Neural cell (in vitro differentiated cells): ENCODE data around the gene LIME1. TPM values are rescaled to one million over a fixed set of nuclear protein-coding genes. Genes with fewer than 3 reads are reported as not detected.

Experiments
- H2AFZ ChIP-seq: fragments of 200-600, 300-800 bp; sonication (generic), shearing (Covaris generic); 2 replicates; pipeline ENCODE4 v1.6.0; 2014; ENCODE audit warnings: low read depth, mild to moderate bottlenecking, antibody characterized with exemption, low read length, moderate library complexity
- H3F3A ChIP-seq: fragments of 200-600 bp; shearing (Covaris generic); 2 replicates; pipeline ENCODE4 v1.6.1; 2016; ENCODE audit warnings: mild to moderate bottlenecking, moderate library complexity, mixed read lengths, antibody characterized with exemption, low read length; ENCODE audit not compliant: insufficient read depth, poor library complexity, severe bottlenecking
- H3K27ac ChIP-seq: fragments of 200-600, 300-800 bp; sonication (generic), shearing (Covaris generic); 2 replicates; pipeline ENCODE4 v1.5.1; 2014; ENCODE audit warnings: mild to moderate bottlenecking, low read length, moderate library complexity
- H3K27me3 ChIP-seq: fragments of 300-800, 200-600 bp; sonication (generic), shearing (Covaris generic); 2 replicates; pipeline ENCODE4 v1.6.0; 2014; ENCODE audit warnings: mild to moderate bottlenecking, low read depth, low read length, moderate library complexity; ENCODE audit not compliant: insufficient read depth
- H3K36me3 ChIP-seq: fragments of 300-800, 200-600 bp; sonication (generic), shearing (Covaris generic); 2 replicates; pipeline ENCODE4 v1.5.1; 2014; ENCODE audit warnings: mild to moderate bottlenecking, antibody characterized with exemption, low read length, moderate library complexity; ENCODE audit not compliant: insufficient read depth
- H3K4me2 ChIP-seq: fragments of 300-800, 200-600 bp; sonication (generic), shearing (Covaris generic); 2 replicates; pipeline ENCODE4 v1.6.0; 2014; ENCODE audit warnings: mild to moderate bottlenecking, low read length
- H3K4me3 ChIP-seq: fragments of 300-800, 200-600 bp; sonication (generic), shearing (Covaris generic); 2 replicates; pipeline ENCODE4 v1.5.1; 2014; ENCODE audit warnings: mild to moderate bottlenecking, low read length, moderate library complexity
- H3K79me2 ChIP-seq: fragments of 200-600 bp; shearing (Covaris generic); replicated peaks from 2 replicates; pipeline ENCODE4 v1.6.0; 2014; ENCODE audit warnings: mild to moderate bottlenecking, low read length, moderate library complexity; ENCODE audit not compliant: insufficient read depth
- H3K9ac ChIP-seq: fragments of 300-800, 200-600 bp; sonication (generic), shearing (Covaris generic); 2 replicates; pipeline ENCODE4 v1.6.1; 2016; ENCODE audit warnings: mild to moderate bottlenecking, low read length, mixed read lengths
- H3K9me2 ChIP-seq: fragments of 200-600 bp; shearing (Covaris generic); 2 replicates; pipeline ENCODE4 v1.6.1; 2016; ENCODE audit warnings: mild to moderate bottlenecking, low read length, mixed read lengths; ENCODE audit not compliant: insufficient read depth
- H3K9me3 ChIP-seq: fragments of 200-600, 300-800 bp; sonication (generic), shearing (Covaris generic); 2 replicates; pipeline ENCODE4 v1.6.1; 2016; ENCODE audit warnings: mild to moderate bottlenecking, mixed run types, low read length, moderate library complexity, mixed read lengths
- H4K20me1 ChIP-seq: fragments of 200-600 bp; shearing (Covaris generic); 2 replicates; pipeline ENCODE4 v1.6.1; 2016; ENCODE audit warnings: mild to moderate bottlenecking, mixed run types; ENCODE audit not compliant: insufficient read depth
- EP300 ChIP-seq: fragments of 450-650 bp; conservative IDR thresholded peaks from 2 replicates; pipeline ENCODE4 v1.6.1; 2014; ENCODE audit warnings: antibody characterized with exemption, mild to moderate bottlenecking, moderate library complexity; ENCODE audit not compliant: poor library complexity, severe bottlenecking
- EZH2 ChIP-seq: fragments of 200-600, 300-800 bp; shearing (Covaris generic), sonication (generic); IDR thresholded peaks from 2 replicates; pipeline ENCODE4 v1.6.1; 2014; ENCODE audit warnings: antibody characterized with exemption, low read length, borderline replicate concordance, mild to moderate bottlenecking; ENCODE audit not compliant: insufficient read depth, poor library complexity, severe bottlenecking
- MXI1 ChIP-seq: fragments of 450-650 bp; conservative IDR thresholded peaks from 2 replicates; pipeline ENCODE4 v1.6.1; 2014; ENCODE audit warnings: antibody characterized with exemption, mild to moderate bottlenecking; ENCODE audit not compliant: poor library complexity, severe bottlenecking
- POLR2AphosphoS5 ChIP-seq: IDR thresholded peaks from 2 replicates; pipeline ENCODE4 v1.6.1; 2012
- RAD21 ChIP-seq: fragments of 450-650 bp; conservative IDR thresholded peaks from 2 replicates; pipeline ENCODE4 v1.6.1; 2014; ENCODE audit warnings: antibody characterized with exemption, mild to moderate bottlenecking, moderate library complexity
- SMC3 ChIP-seq: fragments of 450-650 bp; conservative IDR thresholded peaks from 2 replicates; pipeline ENCODE4 v1.6.1; 2014; ENCODE audit warnings: antibody characterized with exemption, mild to moderate bottlenecking, moderate library complexity; ENCODE audit not compliant: poor library complexity
- TAF1 ChIP-seq: IDR thresholded peaks from 2 replicates; pipeline ENCODE4 v1.6.1; 2012; ENCODE audit warnings: low read depth
- polyA minus RNA-seq: library from RNA; depleted of rRNA, polyadenylated mRNA; stranded (reverse); fragments of >200 nt; gene quantifications from 2 replicates; pipeline ENCODE4 v1.2.3, GENCODE V29; 2014
- polyA plus RNA-seq: library from polyadenylated mRNA; depleted of rRNA; stranded (reverse); fragments of >200 nt; gene quantifications from 2 replicates; pipeline ENCODE4 v1.2.3, GENCODE V29; 2014
- TF ChIP-seq, protein P1 (sequence below): fragments of 450-650 bp; IDR thresholded peaks from 2 replicates; pipeline ENCODE4 v1.5.1; 2014; ENCODE audit warnings: antibody characterized with exemption, mild to moderate bottlenecking, moderate library complexity; ENCODE audit not compliant: poor library complexity, severe bottlenecking
- TF ChIP-seq, protein P2 (sequence below): IDR thresholded peaks from 2 replicates; pipeline ENCODE4 v1.6.1; 2012; ENCODE audit warnings: borderline replicate concordance

LIME1 gene
- polyA plus RNA-seq (65.2 and 83.6 TPM in 2 replicates), polyA minus RNA-seq (9.1 and 11.4 TPM in 2 replicates)

DNA sequence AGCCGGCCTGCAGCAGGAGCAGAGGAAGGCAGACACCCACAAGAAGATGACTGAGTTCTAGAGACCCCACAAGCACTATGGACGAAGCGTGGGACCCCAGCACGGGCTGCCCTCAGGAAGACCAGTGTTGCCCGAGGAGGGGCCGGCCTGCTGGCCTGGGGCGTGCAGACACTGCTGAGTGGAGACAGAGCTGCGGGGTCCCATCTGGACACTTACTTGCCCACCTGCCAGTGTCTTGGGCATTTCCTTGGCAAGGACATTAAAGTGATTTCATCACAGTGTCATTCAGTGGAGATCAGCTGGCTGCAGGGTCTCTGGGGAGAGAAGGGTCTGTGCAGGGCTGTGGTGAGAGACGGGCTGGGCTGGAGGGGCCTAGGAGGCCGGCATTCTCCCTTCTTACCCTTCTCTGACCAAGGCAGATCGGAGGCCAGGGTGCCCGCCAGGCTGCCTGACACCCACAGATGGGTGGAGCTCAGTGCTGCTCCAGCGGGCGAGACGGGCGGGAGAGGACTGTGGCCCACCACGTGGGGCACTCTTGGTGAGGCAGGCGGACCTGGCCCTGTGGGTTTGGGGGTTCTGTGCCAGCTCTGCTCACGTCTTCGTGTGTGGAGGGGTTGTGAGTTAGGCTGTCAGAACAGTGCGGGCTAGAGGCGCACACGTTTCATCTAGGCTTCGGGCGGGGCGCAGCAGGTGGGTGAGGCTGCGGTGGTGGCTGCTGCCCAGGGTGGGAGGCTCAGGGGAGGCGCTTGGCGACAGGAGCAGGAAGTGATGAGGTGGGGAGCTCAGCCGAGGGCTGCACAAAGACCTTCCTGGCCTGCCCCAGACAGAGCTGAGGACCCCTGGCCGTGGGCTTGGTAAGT is at the start of gene LIME1:
TSS of gene LIME1 (plus strand) at position 806 of the 860 bp plus-strand sequence. CDS start 886 bp downstream, outside the sequence.
- no peaks in the 10 kb centered on the region for H3K27me3 ChIP-seq
- H2AFZ ChIP-seq = no peak within 1 kb of the TSS
- H3K9me2 ChIP-seq = no peaks in the 10 kb centered on the region
- no peak for TF ChIP-seq TAF1
- no peak for TF ChIP-seq RAD21
- no peak for TF ChIP-seq POLR2AphosphoS5
- no peaks in the 10 kb centered on the region for H4K20me1 ChIP-seq
- no peaks in the 10 kb centered on the region for H3F3A ChIP-seq
- H3K79me2 ChIP-seq = no peaks in the 10 kb centered on the region
- H3K9ac ChIP-seq = no peak within 1 kb of the TSS
- no peaks in the 10 kb centered on the region for H3K36me3 ChIP-seq
- H3K4me3 ChIP-seq = no peak within 1 kb of the TSS
- no peak within 1 kb of the TSS for H3K27ac ChIP-seq
- no peak within 1 kb of the TSS for H3K4me2 ChIP-seq
- no peaks in the 10 kb centered on the region for H3K9me3 ChIP-seq

DNA sequence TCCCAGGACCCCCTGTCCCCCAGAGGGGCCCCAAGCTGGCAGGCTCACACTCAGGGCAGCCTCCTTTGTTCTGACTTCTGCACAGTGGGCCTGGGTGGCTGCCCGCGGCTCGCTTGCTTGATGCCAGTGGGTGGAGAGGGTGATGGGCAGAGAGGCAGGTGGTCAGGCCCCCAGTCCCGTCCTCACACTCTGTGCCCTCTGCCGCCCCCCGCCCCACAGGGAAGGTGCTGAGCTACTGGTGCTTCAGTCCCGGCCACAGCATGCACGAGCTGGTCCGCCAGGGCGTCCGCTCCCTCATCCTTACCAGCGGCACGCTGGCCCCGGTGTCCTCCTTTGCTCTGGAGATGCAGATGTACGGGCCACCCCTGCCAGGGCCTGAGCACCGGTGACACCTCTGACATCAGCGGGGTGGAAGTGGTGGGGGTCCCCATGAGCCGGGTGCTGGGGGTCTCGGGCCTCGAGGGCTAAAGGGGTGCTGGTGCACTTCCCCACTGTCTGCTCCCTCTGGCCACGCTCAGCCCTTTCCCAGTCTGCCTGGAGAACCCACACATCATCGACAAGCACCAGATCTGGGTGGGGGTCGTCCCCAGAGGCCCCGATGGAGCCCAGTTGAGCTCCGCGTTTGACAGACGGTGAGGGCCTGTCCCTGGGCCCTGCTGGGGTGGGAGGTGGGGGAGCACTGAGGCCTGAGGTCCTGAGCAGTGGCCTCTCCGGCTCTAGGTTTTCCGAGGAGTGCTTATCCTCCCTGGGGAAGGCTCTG is 48.9 kb upstream of the LIME1 start:
- TF ChIP-seq, protein P1, sequence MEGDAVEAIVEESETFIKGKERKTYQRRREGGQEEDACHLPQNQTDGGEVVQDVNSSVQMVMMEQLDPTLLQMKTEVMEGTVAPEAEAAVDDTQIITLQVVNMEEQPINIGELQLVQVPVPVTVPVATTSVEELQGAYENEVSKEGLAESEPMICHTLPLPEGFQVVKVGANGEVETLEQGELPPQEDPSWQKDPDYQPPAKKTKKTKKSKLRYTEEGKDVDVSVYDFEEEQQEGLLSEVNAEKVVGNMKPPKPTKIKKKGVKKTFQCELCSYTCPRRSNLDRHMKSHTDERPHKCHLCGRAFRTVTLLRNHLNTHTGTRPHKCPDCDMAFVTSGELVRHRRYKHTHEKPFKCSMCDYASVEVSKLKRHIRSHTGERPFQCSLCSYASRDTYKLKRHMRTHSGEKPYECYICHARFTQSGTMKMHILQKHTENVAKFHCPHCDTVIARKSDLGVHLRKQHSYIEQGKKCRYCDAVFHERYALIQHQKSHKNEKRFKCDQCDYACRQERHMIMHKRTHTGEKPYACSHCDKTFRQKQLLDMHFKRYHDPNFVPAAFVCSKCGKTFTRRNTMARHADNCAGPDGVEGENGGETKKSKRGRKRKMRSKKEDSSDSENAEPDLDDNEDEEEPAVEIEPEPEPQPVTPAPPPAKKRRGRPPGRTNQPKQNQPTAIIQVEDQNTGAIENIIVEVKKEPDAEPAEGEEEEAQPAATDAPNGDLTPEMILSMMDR = no peak
- TF ChIP-seq, protein P2, sequence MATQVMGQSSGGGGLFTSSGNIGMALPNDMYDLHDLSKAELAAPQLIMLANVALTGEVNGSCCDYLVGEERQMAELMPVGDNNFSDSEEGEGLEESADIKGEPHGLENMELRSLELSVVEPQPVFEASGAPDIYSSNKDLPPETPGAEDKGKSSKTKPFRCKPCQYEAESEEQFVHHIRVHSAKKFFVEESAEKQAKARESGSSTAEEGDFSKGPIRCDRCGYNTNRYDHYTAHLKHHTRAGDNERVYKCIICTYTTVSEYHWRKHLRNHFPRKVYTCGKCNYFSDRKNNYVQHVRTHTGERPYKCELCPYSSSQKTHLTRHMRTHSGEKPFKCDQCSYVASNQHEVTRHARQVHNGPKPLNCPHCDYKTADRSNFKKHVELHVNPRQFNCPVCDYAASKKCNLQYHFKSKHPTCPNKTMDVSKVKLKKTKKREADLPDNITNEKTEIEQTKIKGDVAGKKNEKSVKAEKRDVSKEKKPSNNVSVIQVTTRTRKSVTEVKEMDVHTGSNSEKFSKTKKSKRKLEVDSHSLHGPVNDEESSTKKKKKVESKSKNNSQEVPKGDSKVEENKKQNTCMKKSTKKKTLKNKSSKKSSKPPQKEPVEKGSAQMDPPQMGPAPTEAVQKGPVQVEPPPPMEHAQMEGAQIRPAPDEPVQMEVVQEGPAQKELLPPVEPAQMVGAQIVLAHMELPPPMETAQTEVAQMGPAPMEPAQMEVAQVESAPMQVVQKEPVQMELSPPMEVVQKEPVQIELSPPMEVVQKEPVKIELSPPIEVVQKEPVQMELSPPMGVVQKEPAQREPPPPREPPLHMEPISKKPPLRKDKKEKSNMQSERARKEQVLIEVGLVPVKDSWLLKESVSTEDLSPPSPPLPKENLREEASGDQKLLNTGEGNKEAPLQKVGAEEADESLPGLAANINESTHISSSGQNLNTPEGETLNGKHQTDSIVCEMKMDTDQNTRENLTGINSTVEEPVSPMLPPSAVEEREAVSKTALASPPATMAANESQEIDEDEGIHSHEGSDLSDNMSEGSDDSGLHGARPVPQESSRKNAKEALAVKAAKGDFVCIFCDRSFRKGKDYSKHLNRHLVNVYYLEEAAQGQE = no peak
- TF ChIP-seq EP300 = no peak
- no peak for TF ChIP-seq RAD21
- no peak for TF ChIP-seq SMC3
- TF ChIP-seq POLR2AphosphoS5 = no peak
- TF ChIP-seq TAF1 = no peak
- TF ChIP-seq EZH2 = no peak
- no peak for TF ChIP-seq MXI1
- no peaks in the 10 kb centered on the region for H3K36me3 ChIP-seq
- no peaks in the 10 kb centered on the region for H4K20me1 ChIP-seq
- H3F3A ChIP-seq = no peaks in the 10 kb centered on the region
- H3K9me2 ChIP-seq = no peaks in the 10 kb centered on the region
- H3K79me2 ChIP-seq = no peaks in the 10 kb centered on the region
- H2AFZ ChIP-seq = no peak overlapping the region
- H3K4me2 ChIP-seq = no peak overlapping the region
- H3K27ac ChIP-seq = no peak overlapping the region
- H3K27me3 ChIP-seq = no peaks in the 10 kb centered on the region
- no peak overlapping the region for H3K4me3 ChIP-seq
- no peak overlapping the region for H3K9ac ChIP-seq
- H3K9me3 ChIP-seq = no peaks in the 10 kb centered on the region
